HG03066 (cell line): ENCODE measurements around the gene CACNA1C.
"Not testable (repeated sequence)": the region's sequence is repeated elsewhere in the genome, so short reads cannot be mapped to it uniquely, and the experiment has no call there.

ENCODE experiments used
- ATAC-seq: cut with Tn5 transposase; IDR thresholded peaks from one replicate; pipeline ENCODE4 v1.9.1; 2021; ENCODE audit warnings: low read depth; ENCODE audit not compliant: unreplicated experiment

The CACNA1C gene

GRCh38 chr12:2070440-2071045 is 17.8 kb downstream of the CACNA1C start:
- no peak for ATAC-seq

- no peak for ATAC-seq
Observed at GRCh38 chr12:2074792-2075191, 22.0 kb downstream of the CACNA1C start.

DNA sequence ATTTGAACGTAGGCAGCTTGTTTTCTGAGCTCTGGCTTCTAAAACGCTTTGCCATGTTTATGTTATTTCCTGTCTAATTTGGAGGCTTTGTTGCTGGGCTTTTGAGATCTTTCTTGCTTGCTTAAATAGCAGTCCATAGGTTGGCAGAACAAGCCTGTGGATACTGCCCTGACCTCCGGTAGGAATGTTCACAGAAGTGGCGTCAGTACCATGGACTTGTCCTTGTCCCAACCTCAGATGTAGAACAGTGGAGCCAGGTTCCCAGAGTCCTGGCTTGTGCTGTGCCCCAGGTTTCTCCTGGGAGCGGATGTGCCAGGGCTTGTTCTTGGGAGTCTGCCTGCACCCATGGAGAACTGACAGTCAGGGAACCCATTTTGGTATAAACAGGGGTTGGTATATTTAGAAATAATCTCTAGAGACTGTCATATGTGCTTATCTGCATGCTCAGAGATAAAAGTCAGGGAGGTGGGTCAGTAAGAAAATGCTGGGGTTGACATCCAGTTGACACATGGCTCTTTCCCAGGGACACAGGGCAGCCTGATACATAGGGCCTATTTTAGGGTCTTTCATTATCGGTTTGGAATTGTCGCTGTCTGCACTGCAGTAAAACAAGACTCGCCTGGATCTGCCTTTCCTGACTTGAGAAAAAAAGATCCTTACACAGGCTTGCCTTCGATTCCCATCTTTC is 22.9 kb downstream of the CACNA1C start:
- no peak for ATAC-seq

DNA sequence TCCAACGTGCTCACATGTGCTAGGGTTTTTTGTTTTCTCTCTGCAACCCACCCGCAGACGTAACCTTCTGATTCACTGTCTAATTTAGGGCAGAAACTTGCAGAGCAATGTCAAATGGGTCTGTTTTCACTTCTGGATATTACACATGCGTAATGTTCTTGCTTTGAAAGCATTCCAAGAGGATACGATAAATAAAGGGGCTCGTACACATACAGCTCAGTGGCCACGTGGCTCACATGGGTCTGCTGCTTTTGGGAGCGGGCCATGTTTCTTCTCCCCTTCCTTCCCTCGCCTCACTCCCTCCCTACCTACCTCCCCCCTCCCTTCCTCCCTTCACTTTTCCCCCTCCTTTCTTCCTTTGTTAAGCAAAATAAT is 23.4 kb downstream of the CACNA1C start:
- ATAC-seq = no peak

GRCh38 chr12:2076728-2077127 is 23.9 kb downstream of the CACNA1C start:
- ATAC-seq = no peak

GRCh38 chr12:2080604-2081003 is 27.8 kb downstream of the CACNA1C start:
- ATAC-seq = no peak

DNA sequence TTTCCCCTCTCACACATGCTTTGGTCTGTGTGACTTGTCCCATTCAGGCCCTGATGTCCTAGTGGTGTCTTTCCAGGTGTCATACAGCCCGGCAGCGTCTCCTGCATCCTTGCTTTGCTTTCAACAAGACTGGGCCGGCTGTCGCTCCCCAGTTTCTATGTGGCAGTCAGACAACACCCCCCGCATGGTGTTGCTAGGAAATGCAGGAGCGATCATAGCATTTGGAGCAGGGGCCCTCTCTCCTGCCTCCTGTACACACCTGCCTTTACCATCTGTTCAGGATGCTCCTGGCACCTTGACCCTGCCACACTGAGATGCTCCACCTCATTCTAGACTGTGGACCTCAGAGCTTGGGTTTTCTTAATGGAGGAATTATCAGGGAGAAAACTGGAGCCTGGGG is 29.5 kb downstream of the CACNA1C start:
- ATAC-seq = no peak

GRCh38 chr12:2083008-2083407 is 30.2 kb downstream of the CACNA1C start:
- ATAC-seq = no peak

GRCh38 chr12:2083561-2083960 is 30.8 kb downstream of the CACNA1C start:
- ATAC-seq = no peak

DNA sequence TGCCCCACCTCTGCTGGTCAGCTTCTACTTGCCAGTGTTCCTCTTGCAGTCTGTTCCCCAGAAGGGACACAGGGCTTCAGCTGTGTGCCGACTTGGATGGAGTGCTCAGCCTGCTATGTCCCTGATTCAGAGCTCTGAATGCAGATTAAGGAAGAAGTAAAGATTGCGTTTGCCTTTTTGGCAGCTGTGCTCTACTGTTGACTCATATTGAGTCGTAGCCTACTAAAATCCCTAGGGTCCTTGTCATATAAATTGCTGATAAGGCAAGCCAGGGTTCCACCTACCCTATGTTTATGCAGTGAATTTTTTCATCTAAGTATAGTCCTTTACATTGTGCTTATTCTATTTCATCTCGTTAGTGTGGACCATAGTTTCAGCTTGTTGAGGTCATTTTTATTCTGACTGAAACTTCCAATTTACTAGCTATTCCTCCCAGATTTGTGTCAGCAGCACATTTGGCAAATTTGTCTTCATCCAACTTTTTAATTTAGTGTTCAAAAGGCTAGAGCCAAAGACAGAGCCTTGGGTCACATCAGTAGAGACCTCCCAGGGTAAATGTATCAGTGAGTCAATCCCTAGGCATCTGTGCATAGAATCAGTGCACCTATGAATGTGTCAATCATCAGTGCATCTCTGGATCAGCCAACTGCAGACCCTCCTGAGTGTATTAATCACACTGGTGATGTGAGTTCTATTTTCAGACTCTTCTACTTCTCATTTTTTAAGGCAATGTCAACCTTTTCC is 31.9 kb downstream of the CACNA1C start:
- ATAC-seq = no peak

DNA sequence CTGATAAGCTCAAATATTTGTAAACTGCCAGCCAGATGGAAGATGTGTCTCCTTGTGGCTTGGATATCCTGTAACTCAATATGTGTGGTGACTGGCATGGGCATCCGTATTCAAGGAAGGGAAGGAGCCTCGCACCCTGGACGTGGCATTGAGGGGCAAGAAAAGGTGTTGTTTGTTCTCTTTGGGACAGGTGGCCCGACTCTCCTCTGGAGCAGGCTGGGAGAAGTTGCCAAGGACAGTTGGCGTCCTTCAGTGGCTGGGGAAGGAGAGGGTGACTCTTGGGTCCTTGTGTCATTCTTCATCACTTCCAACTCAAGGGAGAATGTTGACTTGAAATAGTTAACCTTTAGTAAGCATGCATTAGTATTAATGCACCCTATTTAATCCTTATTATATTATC is 39.6 kb downstream of the CACNA1C start:
- no peak for ATAC-seq

DNA sequence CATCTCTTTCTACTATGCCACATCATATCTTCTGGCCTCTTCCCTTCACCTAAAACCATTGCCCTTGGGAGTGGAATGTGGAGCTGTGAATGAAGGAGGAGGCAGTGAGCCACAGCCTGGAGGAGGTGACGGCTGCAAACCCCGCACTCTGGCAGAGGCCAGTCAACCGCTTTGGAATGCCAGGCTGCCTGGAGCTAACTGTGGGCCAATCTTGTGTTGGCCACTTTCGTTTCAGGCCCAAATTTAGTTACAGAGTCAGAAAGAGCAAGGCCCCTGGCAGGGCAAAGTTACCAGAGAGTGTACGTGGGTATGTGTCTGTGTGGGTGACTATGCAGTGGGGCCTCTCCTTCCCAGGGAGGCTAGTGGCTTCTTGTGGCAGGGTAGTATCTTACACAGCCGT is 40.1 kb downstream of the CACNA1C start:
- no peak for ATAC-seq

DNA sequence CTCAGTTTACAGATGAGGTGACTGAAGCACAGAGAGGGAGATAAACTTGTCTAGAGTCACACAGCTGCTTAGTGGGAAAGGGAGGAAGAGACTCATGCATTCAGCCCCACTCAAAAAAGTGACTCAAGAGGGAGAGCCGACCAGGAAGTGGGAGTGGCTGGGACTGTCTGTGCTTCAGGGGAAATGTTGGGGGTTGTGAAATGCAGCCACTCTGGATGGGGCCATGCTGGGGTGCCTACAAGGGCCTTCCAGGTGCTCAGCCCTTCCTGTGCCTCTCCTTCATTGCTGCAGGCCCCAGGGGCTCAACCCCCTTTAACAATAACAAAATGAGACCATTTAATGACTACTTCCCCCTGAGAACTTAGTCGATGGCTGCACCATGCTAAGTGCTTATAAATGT is 41.8 kb downstream of the CACNA1C start:
- ATAC-seq = no peak

- no peak for ATAC-seq
Observed at GRCh38 chr12:2095878-2096277, 43.1 kb downstream of the CACNA1C start.

DNA sequence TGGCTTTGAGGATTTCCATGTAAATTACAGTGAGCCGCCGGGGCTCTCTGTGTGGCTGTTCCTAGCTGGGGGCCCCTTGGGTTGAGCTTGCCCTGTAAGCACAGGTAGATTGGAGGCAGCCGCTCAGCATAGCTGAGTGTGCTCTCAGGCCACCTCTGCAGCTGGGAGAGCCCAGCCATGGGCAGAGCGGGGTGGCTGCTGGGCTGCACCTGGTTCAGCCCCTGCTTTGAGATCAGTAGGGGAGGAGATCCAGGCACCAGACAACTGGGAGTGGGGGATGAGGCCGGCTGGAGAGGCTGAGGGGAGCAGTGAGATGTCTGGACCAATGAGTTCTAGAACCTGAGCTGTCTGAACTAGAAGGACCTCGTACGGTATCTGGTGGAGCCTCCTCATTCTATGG is 44.8 kb downstream of the CACNA1C start:
- no peak for ATAC-seq

DNA sequence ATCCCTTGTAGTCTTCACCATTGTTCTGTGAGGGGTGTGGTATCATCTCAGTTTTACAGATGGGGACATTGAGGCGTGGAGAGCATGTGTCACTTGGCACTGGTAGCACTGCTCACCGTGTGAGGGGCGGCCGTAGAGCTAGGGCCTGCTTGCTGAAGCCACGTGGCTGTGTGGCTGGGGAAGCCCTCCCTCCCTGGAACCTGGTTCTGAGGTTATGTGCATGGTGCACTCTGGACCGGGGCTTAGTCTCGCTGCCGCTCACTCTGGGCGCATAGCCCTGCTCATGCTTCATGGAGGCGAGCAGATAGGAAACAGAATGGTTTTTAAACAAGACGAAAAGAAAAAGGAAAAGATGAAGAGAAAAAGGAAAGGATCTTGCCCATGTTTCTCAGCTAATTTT is 46.1 kb downstream of the CACNA1C start:
- no peak for ATAC-seq

- no peak for ATAC-seq
Observed at GRCh38 chr12:2099595-2099994, 46.8 kb downstream of the CACNA1C start.

- ATAC-seq = no peak
Observed at GRCh38 chr12:2101359-2101758, 48.6 kb downstream of the CACNA1C start.

GRCh38 chr12:2101771-2102170 is 49.0 kb downstream of the CACNA1C start:
- no peak for ATAC-seq

DNA sequence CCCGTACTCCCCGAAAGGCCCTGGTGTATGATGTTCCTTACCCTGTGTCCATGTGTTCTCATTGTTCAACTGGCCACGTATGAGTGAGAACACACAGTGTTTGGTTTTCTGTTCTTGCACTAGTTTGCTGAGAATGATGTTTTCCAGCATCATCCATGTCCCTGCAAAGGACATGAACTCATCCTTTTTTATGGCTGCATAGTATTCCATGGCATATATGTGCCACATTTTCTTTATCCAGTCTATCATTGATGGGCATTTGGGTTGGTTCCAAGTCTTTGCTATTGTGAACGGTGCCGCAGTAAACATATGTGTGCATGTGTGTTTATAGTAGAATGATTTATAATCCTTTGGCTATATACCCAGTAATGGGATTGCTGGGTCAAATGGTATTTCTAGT is 49.9 kb downstream of the CACNA1C start:
- ATAC-seq = not testable (repeated sequence)

GRCh38 chr12:2105387-2105786 is 52.6 kb downstream of the CACNA1C start:
- not testable (repeated sequence) for ATAC-seq

DNA sequence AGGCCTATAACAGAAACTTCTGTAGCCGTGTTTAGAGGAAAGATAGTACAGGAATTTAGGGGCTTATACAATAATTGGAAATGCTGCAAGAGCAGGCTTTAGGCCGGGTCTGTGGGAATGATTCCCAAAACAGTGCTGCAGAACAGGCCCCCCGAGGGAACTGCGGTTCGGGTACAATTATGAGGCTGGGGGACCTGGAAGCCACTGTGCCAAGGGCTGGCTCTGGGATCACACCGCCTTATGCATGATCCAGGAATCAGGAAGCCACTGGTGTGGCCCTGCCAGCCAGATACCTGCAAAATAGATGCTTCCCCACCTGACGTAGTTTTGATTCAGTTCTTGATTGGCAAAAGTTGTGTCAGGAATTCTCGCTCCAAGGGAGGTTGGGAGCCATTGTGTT is 55.4 kb downstream of the CACNA1C start:
- no peak for ATAC-seq
